GM13976 (cell line): ENCODE results near the gene FGF16.

Source experiments
- DNase-seq: peaks from one replicate; pipeline ENCODE4 v3.0.0; 2012; ENCODE audit warnings: low spot score
- in situ Hi-C: fragments of 300-500 bp; cut with MboI; formaldehyde crosslinking; loops from one replicate; pipeline ENCODE4 v1.12.0; 2022; ENCODE audit warnings: low sequenced_read_pairs, mixed read lengths, inconsistent platforms; ENCODE audit not compliant: unreplicated experiment
- TF ChIP-seq, protein P1 (sequence below): IDR thresholded peaks from 2 replicates; pipeline ENCODE4 v1.5.1; 2012; ENCODE audit warnings: borderline replicate concordance, mild to moderate bottlenecking; ENCODE audit not compliant: insufficient read depth; ENCODE audit errors: extremely low read depth, missing control alignments, control extremely low read depth

The FGF16 gene

DNA sequence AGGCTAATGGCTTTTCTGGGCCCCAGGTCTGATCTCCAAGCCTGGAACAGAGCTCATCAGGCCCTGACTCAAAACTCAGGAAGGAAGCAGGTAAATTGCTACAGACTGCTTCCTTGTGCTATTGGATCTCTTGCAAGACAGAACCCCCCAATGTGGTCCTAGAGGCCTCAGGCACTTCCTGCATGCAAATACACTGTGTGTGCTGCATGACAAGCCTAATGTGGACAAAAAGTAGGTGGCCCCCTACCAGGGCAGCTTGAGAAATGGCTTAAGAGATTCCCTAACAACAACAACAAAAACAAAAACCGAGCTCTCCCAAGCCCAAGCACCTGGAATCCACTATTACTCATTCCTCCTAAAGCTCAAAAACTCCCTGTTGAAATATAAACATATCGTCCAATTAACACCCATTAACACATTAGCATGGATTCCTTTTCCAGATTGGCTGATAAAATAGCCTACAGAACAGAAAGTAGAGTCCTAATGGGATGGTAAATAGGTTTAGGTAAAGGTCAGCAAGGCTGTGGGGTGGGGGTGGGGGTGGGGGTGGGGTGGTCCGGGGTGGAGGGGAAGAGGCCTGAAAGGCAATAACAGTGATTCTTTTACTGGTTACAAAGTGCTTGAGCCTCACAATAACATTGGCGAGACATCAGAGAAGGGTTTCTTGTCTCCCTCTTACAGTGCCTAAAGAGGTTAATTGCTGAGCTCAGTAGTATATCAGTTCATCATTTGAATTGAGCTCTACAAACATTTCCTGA lies 24.1 kb upstream of the FGF16 start:
- no peak for DNase-seq
- in situ Hi-C loops: no loop called here
- TF ChIP-seq, protein P1, sequence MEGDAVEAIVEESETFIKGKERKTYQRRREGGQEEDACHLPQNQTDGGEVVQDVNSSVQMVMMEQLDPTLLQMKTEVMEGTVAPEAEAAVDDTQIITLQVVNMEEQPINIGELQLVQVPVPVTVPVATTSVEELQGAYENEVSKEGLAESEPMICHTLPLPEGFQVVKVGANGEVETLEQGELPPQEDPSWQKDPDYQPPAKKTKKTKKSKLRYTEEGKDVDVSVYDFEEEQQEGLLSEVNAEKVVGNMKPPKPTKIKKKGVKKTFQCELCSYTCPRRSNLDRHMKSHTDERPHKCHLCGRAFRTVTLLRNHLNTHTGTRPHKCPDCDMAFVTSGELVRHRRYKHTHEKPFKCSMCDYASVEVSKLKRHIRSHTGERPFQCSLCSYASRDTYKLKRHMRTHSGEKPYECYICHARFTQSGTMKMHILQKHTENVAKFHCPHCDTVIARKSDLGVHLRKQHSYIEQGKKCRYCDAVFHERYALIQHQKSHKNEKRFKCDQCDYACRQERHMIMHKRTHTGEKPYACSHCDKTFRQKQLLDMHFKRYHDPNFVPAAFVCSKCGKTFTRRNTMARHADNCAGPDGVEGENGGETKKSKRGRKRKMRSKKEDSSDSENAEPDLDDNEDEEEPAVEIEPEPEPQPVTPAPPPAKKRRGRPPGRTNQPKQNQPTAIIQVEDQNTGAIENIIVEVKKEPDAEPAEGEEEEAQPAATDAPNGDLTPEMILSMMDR: no peak

- TF ChIP-seq, protein P1: no peak
- DNase-seq: no peak
- in situ Hi-C loops: no loop called here
Measured at GRCh38 chrX:77426811-77427210, 20.4 kb upstream of the FGF16 start.

- DNase-seq: no peak
- TF ChIP-seq, protein P1: no peak
- in situ Hi-C loops: no loop called here
Measured at GRCh38 chrX:77427611-77428010, 19.6 kb upstream of the FGF16 start.

- TF ChIP-seq, protein P1: no peak
- in situ Hi-C loops: no loop called here
Measured at GRCh38 chrX:77428551-77428950, 18.6 kb upstream of the FGF16 start.

DNA sequence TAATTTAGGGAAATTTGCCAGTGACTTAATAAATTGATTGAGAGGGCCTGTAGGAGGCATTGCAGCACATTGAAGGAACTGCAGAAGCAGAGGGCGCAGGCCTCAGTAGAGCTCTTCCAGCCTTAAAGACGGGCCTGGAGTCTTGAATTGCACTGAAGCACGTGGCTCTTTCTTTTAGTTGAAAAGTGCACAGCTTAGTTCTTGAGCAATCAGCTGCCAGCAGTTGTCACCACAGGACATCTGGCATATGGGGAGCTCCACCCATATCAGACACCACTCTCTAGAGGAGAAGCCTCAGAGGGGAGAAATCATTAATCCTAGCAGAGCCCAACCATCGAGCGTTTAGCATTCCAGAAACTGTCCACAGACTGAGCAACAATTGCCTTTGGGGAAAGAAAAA lies 16.0 kb upstream of the FGF16 start:
- in situ Hi-C loops: no loop called here
- DNase-seq: no peak
- TF ChIP-seq, protein P1: no peak

More at GRCh38 chrX:77428551-77428950, 18.6 kb upstream of the FGF16 start:
- DNase-seq: no peak

DNA sequence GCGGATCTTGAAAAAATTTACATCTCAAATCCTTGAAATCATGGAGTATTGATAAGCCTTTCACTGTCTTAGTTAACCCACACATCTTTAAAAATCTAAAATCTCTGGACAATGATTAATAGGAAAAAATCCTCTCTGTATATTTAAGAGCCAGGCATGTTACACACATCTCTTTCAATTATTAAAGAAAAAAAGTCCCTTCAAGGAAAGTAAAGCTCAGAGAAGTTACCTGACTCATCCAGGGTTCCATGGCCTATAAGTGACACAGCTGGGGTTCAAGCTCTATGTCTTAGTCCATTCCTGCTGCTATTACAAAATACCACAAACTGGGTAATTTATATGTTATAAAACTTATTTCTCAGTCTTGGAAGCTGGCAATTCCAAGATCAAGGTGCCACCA lies 14.2 kb upstream of the FGF16 start:
- in situ Hi-C loops: no loop called here
- TF ChIP-seq, protein P1: no peak
- no peak for DNase-seq
